GM18519 (cell line): ENCODE measurements around the gene PLXDC1.

Source experiments
- ATAC-seq: cut with Tn5 transposase; IDR thresholded peaks from one replicate; pipeline ENCODE4 v1.9.1; 2021; ENCODE audit warnings: mild to moderate bottlenecking, moderate library complexity; ENCODE audit not compliant: unreplicated experiment, low FRiP score

PLXDC1 gene

DNA sequence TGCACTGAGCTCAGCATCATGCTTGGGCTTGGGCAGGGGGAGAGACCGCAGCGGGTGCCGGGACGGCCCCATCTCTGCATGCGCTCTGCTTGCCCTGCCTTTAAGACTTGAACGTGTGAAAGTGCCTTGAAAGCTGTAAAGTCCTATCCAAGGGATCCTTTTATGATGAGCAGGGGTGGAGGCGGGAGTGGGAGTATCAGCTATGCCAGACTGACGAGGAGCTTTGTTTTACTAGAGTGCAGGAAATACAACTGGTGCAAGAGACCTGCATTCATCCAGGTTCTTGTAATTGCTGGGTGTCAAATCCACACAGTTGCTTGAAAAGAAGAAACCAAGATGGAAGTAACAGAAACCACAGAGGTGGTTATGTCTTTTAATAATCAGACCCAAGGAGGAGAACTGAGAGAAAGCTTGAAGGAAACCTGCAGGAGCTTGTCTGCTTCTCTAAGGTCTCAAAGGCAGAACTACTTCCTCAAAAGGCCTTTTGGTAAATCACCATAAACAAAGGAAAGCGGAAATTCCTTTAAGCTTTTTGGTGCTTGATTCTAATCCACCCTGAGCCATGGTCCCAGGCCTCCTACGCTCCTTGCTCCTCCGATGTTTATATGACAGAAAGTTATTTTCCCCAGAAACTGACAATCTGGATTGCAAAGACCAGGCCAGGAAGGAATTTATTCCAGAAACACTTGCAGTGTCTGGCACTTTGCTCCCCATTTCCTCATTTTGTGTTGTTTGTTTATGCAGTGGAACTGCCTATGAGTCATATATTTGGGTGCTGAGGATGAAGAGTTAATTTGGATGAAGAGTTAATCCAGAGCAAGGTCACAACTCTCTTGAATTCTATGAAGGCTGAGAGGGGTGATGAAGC lies 132.9 kb downstream of the PLXDC1 start:
- ATAC-seq = no peak

DNA sequence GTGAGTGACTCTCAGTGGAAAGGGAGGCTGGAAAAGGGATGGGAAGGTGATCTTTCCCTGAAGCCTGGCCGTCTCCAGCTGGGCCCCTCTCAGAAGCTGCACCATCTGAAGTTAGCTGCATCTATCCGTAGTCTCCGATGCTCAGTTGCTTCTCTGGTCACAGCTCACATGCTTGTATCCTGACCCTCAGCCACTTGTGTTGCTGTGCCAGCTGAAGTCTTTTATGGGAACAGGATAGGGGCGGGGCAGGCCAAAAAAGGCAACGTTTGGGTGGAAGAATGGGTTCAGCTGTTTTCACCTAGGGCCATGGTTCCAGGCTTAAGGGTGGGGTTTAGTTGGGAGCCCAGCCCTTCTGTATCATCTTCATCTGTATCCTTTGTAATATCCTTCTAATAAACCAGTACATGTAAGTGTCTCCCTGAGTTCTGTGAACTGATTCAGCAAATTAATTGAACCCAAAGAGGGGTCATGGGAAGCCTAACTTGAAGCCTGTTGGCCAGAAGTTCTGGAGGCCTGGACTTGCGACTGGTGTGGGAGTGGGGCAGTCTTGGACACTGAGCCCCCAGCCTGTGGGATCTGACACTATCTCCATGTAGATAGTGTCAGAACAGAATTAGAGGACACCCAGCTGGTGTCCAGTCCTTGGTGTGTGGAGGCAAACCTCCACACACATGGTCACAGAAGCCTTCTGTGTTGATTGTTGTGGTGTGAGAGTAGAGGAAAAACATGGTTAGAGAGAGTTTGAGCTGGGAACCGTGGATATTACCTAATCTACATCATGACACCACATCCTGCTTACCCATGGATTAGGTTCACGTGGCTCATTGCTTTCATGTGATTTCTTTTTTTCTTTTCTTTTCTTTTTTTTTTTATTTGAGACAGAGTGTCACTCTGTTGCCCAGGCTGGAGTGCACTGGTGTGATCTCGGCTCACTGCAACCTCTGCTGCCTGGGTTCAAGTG lies 135.0 kb downstream of the PLXDC1 start:
- no peak for ATAC-seq

DNA sequence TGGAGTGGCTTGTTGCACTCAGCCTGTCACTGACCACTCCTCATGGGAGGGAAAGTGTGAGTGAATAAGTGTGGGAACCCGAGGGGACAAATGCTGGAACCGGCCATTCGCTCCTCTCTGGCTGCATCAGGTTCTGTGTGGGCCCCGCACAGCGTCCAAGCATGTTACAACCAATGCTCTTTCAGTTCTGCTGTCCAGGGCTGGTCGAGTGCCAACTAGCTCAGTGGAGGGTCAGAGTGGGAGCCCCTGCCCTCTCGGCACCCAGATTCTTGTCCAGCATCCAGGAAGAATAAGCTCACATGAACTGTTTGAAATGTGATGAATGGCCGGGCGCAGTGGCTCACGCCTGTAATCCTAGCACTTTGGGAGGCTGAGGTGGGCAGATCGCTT lies 135.9 kb downstream of the PLXDC1 start:
- no peak for ATAC-seq

DNA sequence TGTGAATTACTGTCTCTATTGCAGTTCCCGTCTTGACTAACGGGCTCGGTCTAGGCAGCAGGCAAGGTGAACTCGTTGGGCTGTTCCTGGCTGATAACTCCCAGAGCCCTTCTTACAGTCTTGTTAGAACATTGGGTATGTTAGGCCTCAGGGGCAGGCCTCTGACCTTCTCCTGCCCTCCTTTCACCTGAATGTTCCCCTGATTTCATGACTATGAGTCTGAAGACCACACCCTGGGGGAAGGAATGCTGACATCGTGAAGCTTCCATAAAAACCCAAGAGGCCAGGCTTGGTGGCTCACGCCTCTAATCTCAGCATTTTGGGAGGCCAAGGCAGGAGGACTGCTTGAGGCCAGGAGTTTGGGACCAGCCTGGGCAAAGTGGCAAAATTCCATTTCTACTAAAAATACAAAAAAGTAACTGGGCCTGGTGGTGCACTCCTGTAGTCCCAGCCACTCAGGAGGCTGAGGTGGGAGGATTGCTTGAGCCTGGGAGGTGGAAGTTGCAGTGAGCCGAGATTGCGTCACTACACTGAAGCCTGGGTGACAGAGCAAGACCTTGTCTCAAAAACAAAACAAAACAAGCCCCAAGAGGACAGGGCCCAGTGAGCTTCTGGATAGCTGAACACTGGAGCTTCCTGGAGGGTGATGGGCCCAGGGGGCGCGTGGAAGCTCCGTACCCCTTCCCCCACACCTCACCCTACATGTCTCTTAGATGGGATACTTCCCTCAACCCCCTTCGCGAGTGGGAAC lies 136.5 kb downstream of the PLXDC1 start:
- ATAC-seq = no peak

- no peak for ATAC-seq
Observed at GRCh38 chr17:39014044-39014794, 137.2 kb downstream of the PLXDC1 start.
